NOMO-1 (cell line): Measurements from ENCODE around the gene TBL1X.
"Not testable (repeated sequence)": the region's sequence is repeated elsewhere in the genome, so short reads cannot be mapped to it uniquely, and the experiment has no call there.

Experiments used
- DNase-seq, 2 experiments: peaks; one replicate each; lab custom pipeline; 2025; ENCODE audit not compliant: unreplicated experiment in 2 of 2; lab: John Stamatoyannopoulos, UW

The TBL1X gene

DNA sequence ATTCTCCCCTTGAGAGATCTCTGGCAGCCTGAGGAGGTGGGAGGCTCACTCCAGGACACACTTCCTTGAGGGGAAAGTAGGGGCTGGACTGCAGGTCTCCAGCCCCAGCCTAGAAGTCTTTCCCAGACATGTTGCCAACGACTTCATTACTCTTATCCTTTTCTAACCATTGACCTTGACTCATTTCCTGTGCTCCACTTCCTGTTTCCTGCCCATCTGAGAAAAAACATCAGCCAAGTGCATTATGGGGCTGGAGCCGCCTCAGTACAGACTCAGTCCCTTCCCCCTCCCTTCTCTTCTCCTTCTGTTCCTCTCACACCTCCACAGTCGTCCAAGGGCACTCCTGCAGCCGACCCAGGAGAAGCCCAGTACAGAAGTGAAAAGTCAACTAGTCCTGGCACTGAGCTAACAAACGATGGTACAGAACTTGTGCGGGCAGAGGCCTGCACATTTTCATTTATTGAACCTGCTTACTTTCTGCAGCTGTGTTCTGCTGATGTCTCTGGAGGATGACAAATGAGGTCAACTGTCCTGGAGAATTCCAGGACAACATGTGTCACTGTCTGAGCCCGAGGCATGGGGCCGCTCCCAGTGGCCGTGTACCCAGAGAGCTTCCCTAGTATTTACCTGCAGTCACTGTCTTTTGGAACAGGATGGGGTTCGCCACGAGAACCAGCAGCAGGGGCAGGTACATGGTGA, 280.7 kb downstream of the TBL1X start:
- DNase-seq: peak; percentile 29 to 32

GRCh38 chrX:9746148-9746888, 281.5 kb downstream of the TBL1X start:
- peak; percentile 54 to 84 for DNase-seq

DNA sequence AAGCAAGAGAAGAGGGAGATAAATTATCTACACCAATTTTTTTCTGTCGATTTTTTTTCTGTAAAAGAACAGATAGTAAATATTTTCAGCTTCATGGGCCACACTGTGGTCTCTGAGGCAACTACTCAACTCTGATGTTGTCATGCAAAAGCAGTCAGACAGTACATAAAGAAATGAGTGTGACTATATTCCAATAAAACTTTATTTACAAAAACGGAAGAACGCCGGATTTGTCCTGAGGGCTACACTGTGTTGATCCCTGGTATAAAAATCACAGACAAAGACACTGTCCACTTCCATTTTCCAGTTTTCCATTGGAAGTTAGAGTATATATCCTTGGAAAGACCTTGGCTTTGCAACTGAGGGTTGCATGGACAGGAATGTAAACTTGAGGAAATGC, 282.8 kb downstream of the TBL1X start:
- DNase-seq: no peak

DNA sequence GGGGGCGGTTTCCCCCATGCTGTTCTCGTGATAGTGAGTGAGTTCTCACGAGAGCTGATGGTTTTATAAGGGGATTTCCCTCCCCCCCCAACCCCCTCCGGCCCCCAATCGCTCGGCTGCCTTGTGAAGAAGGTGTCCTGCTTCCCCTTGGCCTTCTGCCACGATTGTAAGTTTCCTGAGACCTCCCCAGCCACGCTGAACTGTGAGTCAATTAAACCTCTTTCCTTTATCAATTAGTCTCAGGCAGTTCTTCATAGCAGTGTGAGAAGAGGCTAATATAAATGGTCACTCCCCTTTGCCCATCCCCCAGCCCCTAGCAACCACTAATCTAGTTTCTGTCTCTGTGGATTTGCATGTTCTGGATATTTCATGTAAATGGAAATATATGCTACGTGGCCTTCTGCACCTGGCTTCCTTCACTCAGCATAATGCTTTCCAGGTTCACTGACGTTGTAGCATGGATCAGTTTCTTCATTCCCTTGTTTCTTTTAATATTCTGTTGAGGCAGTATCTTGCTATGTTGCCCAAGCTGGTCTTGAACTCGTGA, 284.4 kb downstream of the TBL1X start:
- no peak for DNase-seq

DNA sequence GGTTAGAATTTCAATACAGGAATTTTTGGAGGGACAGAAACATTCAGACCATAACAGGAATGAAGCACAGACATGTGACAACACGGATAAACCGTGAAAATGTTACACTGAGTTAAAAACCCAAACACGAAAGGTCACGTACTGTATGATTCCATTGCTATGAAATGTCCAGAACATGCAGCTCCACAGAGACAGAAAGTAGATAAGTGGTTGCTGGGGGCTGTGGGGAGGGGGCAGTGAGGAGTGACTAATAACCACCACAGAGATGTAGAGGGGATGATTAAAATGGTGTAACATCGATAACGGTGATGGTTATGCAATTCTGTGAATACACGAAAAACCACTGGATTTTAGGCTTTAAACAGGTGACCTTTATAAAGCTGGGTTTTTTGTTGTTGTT, 292.5 kb downstream of the TBL1X start:
- no peak for DNase-seq

- no peak for DNase-seq
These were observed 293.3 kb downstream of the TBL1X start for GRCh38 chrX:9758021-9758638.

DNA sequence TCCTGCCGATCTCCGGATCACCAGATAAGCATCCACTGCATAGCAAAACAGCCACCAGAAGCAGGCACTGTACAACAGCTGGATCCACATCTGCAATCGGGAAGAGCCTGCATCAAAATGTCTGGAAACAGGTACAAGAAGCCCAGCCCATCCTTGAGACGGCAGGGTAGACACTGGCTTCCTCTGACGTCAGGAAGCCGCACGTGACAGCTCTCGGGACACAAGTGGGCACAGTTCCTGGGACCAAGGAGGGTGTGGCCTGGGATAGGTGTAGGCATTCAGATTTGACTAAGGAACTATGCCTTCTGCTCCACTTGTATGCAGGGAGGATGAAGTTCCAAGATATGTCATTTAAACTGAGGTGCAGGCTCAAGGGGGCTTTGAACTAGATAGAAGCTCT, 294.5 kb downstream of the TBL1X start:
- no peak for DNase-seq

DNA sequence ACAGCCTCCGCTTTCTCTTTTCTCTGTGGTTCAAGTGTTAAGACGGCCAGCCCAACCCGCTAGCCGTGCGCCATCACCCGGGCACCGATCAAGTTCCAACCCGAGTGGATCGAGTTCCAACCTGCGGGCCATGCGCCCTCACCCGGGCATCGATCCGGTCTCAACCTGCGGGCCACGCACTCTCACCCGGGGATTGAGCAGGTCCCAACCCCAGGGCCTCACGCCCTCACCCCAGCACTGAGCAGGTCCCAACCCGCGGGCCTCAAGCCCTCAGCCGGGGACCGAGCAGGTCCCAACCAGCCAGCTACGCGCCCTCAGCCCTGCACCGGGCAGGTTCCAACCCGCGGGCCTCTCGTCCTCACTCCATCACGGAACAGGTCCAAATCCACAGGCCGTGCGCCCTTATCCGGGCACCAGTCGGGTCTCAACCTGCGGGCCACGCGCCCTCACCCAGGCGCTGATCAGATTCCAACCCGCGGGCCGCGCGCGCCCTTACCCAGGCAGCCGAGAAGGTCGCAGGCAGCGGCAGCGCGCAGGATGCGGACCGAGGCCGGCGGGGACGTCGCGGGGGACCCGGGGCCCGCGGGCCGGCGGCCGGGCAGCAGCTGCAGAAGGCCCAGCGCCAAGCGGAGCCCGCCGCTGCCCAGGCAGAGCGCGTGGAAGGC, 300.3 kb downstream of the TBL1X start:
- no peak for DNase-seq

- no peak for DNase-seq
These were observed 300.9 kb downstream of the TBL1X start, which contains the start of gene GPR143 for GRCh38 chrX:9765737-9766097. Gene GPR143, minus strand, starts transcription at chrX:9765847. Its CDS starts 30 bp downstream, at chrX:9765817.

DNA sequence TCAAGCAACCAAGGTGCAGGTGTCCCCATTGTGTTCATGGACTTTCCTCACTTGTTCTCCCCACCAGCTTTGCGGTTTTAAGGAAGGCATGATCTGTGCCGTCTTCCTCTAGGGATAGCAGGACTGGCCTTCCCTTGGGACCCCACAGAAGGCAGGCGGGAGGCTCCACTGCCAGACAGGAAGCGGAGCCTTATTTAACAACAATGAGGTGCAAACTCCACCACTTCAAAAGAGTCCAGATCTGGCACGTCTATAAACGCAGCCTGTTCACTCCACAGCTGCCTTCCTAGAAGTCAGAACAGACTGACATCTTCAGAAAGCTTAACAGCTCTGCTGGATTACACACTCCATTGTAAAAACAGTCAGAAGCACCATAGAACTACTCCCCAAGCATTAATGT, 302.5 kb downstream of the TBL1X start:
- no peak for DNase-seq

- DNase-seq: not testable (repeated sequence)
These were observed 303.5 kb downstream of the TBL1X start for GRCh38 chrX:9768321-9768839.

DNA sequence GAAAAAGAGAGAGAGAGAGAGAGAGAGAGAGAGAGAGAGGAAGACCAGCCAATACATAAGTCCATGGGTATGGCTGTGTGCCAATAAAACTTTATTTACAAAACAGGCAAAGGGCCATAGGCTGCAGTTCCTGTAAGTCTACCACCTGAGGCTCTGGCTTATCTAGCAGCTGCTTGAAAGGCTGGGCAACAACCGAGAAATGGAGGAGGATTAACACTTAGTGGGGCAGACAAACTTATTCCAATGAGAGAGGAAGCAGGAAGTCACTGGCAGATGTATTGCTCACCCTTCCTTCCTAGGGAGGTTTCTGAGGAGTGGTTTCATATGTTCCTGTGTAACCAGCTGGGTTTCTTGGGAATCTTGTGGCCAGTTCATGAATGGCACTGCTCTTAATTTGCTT, 305.5 kb downstream of the TBL1X start:
- no peak for DNase-seq

DNA sequence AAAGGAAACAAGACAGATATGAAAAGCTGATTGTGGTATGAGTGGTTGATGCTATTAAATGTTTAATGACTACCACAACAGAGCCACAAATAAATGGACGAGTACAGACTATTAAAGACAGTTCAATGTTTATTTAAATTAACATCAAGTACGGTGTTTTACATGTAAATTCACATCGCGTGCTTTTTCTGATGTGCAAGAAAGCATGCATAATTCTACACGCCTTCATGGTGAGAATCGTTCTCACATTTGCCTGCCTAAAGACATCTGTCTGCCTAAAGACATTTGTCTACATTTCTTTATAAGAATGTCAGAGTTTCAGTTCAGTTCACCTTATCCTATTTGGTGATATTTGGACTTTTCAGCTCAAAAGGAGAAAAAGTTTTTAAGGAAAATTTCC, 308.1 kb downstream of the TBL1X start:
- no peak for DNase-seq

- peak; percentile 43 to 86 for DNase-seq
These were observed 311.1 kb downstream of the TBL1X start for GRCh38 chrX:9775930-9776329.

- no peak for DNase-seq
These were observed 317.1 kb downstream of the TBL1X start for GRCh38 chrX:9781941-9782340.

GRCh38 chrX:9784332-9784731, 319.5 kb downstream of the TBL1X start:
- DNase-seq: no peak

GRCh38 chrX:9785254-9785943, 320.5 kb downstream of the TBL1X start:
- no peak for DNase-seq

GRCh38 chrX:9785944-9786797, 321.3 kb downstream of the TBL1X start, which contains the start of gene SHROOM2:
Gene SHROOM2, plus strand, starts transcription at chrX:9786429. Its CDS starts 117 bp downstream, at chrX:9786546.
- no peak for DNase-seq
